ENCODE data around the gene OR52D1.

OR52D1 gene

DNA sequence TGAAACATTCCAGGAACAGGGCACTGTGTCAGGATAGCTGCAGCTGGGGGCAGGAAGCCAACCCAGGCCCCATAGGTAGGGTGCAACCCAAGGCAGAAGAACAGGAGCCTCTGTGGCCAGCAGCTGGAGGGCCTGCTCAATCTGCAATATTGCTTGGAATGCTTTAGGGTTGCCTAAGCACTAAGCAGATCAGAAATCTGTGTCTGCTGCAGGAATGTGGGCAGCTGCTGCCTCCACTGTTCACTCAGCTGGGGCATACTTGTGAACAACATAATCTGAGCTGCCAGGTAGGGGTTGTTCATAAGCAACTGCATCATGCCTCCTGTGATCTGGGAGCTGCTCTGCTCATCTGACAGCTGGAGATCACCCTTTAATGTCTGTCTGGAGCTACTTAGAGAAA is 26.4 kb downstream of the OR52D1 start:
- no peak for DNase-seq

DNA sequence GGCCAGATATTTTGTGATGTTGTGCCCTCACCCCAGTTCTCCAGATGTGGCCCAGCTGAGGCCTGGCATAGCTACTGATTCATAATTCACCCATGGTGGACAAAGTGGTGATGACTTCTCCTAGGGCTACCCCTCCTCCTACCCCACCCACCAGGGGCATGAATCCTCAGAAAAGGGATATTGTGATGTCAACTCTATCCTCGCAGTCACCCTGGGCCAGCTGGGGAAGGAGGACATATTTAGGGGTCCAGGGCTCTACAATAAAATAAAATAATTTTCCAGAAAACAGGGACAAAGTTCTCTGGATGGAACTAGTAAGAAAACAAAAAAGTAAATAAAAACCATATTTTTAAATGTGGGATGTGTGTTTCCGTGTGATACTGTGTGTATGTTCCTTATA is 28.1 kb downstream of the OR52D1 start, which contains the start of gene UBQLNL:
TSS of gene UBQLNL (minus strand) at position 101 of the 400 bp plus-strand sequence. CDS start 258 bp downstream, outside the sequence.
- no peak for DNase-seq

DNA sequence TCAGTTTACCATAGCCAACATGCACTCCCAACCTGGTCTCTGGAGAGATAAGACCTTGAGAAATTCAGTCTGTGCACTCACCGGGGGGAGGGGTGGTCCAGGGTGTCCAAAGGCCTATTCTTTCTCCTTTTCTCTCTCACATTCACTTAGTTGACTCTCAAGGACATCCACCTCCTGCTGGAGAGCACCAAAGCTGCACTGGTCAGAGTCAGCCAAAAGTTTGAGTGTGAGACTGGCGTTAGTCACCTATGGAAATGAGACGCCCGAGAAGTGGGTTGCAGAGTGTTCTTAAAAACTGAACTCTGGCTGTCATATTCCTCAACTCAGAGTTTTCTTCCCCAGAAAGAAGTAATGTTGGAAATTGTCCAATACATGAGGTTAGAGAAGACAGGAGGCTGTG is 33.1 kb downstream of the OR52D1 start:
- no peak for DNase-seq

DNA sequence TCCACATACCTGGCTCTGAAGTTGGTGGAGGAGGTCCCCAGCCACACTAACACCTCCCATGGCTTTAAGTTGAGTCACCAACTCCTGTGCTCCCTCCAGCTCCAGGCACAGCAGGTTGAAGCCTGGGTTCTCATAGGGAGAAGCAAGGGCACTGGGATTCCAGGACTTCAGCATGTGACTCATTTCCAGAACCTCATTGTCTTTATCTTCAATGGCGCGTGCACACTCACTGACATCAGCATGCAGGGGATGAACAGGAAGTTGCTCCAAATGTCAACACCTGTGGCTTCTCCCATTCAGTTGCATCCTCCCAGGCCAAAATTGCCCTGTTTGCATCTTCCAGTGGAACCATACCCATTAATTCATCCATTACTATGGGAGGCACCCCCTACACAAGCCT is 33.8 kb downstream of the OR52D1 start:
- no peak for DNase-seq

DNA sequence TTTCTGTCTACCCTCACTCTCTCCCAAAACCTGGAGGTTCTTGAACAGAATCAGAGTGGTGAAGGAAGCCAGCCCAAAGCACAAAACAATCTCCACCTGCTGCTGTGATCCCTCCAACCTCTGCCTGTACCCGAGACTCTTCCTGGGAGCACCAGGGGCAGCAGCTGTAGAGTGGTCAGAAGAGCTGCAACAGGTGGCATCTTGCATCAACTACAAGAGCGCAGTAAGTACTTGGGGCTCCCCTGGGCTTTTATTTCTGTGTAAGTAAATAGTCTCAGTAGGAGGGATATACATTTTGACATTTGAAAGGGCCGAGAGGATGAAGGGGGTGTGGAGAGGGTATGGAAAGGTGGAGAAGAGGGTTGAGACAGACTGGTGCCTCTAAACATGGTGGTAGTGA is 36.3 kb downstream of the OR52D1 start:
- no peak for DNase-seq

DNA sequence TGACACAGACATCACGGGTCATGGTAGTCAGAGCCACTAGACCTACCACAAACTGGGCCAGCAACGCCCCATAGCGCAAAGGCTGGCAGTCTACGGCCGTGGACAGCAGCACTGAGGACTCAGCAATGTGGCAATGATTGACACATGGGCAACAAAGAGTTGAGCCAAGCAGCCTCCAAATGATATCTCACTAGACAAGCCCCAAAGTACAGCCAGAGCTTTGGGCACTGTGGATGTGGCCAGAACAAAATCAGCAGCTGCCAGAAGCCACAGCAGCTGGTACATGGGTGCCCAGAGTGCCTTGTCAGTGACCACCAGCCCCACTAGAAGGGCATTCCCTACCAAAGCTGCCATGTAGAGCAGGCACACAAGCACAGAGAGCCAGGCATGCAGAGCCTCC is 39.2 kb downstream of the OR52D1 start:
- DNase-seq, result no peak

DNA sequence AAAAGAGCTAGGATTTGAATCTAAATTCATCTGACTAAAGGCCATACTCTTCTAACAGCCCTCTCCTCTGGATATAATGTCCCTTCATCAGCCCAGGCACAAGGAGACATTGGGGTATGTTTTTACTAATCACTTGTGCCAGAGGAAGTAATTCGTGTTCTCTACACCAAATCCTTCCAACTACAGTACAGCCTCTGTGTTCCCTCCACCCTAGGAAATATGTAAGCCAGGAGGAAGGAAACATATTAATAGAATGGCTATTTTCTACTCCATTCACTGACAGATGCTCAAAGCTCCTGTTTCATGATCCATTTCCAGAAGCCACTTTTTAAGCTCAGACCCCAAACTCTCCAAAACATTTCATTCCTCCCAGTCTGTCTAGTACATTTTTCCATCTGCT is 40.0 kb downstream of the OR52D1 start:
- no peak for DNase-seq

DNA sequence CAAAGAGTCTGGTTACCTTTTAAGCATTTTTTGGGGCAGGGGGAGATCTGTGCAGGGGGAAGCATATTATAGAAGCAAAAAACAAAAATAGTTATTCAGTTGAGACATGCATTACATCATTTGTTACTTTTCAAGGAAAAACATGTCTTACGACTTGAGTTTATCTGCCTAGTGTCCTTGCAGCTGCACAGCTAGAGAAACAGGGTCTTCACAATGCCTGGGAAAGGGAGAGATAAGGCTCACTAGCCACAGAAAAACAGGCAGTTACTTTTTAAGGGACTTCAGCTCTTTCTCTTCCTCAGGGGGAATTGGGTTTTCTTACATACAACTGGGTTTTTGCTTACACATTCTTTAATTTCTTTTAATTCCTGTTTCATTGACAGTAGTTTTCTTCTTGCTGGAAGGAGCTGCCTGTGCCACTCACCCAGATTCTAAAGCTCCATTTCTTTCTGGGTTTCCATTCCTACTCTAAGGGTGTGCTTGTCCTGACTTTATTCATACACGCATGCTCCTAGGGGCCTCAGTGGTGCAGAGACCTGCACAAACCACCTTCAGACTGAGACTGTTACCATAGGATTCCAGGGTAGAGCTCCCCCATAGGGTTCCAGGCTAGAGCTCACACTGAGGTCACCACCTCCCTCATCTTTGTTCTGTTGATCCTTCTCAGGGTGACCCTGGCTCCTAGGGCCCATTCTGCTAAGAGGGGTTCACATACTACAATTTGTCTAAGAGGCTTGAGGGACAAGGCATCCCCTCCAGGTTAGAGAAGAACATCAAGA is 42.8 kb downstream of the OR52D1 start:
- DNase-seq, result no peak

DNA sequence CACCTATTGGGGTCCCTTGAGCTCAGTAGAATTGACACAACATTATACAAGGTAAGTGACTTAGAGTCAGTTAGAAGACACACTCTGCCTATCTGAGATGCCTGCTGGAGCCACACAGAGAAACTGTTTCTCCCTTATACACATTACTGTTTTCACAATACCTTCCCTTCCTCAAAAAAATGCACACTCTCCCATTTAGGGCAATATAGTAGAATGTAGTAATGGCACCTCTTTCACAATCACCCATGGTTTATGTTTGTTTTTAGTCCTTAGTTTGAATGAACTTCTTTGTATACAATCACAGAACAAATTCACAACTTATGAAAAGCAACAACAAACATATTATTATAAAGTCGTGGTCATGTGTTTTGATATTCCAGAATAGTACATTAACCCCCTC is 45.6 kb downstream of the OR52D1 start:
- no peak for DNase-seq

DNA sequence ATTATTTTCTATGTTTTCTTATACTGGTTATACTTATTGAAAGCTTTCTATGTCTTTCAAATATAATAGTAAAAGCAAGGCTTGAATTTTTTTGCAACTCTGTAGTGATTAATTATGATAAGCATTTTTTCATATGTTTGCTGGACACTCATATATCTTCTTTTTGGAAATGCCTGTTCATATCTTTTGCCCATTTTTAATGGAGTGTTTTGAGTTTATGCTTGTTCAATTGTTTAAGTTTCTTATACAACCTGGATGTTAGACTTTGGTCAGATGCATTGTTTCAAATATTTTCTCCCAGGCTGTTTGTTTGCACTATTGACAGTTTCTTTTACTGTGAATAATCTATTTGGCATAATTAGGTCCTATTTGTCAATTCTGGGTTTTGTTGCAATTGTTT is 48.0 kb downstream of the OR52D1 start:
- no peak for DNase-seq

Data from T-helper 9 cell (primary cell).